GM12878 (cell line): ENCODE results near the gene RABEP2.

Experiments used
- ATF7 ChIP-seq: fragments of 450-650 bp; IDR thresholded peaks from 2 replicates; pipeline ENCODE4 v1.6.1; 2016; ENCODE audit warnings: low read depth, mild to moderate bottlenecking
- CHD2 ChIP-seq: IDR thresholded peaks from 2 replicates; pipeline ENCODE4 v1.6.1; 2011; ENCODE audit warnings: low read depth, low read length, improper control_type of control experiment, borderline replicate concordance
- CTCF ChIP-seq, 3 experiments: IDR thresholded peaks in 2 of 3; conservative IDR thresholded peaks in 1 of 3; 2 replicates each; pipeline ENCODE4 v1.5.1; 2011; ENCODE audit warnings: low read depth in 3 of 3, low read length in 3 of 3, mild to moderate bottlenecking in 3 of 3, control low read depth in 2 of 3, moderate library complexity in 2 of 3, inconsistent platforms in 1 of 3, mixed read lengths in 1 of 3; ENCODE audit not compliant: control insufficient read depth in 2 of 3, insufficient read depth in 1 of 3; ENCODE audit errors: extremely low read depth in 1 of 3
- EP300 ChIP-seq, 2 experiments: fragments of 150-350 bp in 1 of 2; IDR thresholded peaks; 2 replicates each; pipeline ENCODE4 v1.6.1; 2011 to 2012; ENCODE audit warnings: low read depth in 2 of 2, low read length in 2 of 2, borderline replicate concordance in 1 of 2, improper control_type of control experiment in 1 of 2, inconsistent platforms in 1 of 2; ENCODE audit not compliant: control insufficient read depth in 1 of 2
- HDAC2 ChIP-seq: fragments of 200-600 bp; sonication (generic); IDR thresholded peaks from 2 replicates; pipeline ENCODE4 v1.6.1; 2017
- HDAC6 ChIP-seq: fragments of 200-600 bp; sonication (generic); IDR thresholded peaks from one replicate; pipeline ENCODE4 v1.8.0; 2017; ENCODE audit warnings: antibody characterized with exemption; ENCODE audit not compliant: unreplicated experiment
- JUNB ChIP-seq: IDR thresholded peaks from 2 replicates; pipeline ENCODE4 v1.6.1; 2016; ENCODE audit warnings: antibody characterized with exemption, mild to moderate bottlenecking
- NR2C1 ChIP-seq: fragments of 450-650 bp; IDR thresholded peaks from 2 replicates; pipeline ENCODE4 v1.6.1; 2017; ENCODE audit warnings: antibody characterized with exemption, mild to moderate bottlenecking, moderate library complexity
- PAX8 ChIP-seq: fragments of 450-650 bp; IDR thresholded peaks from 2 replicates; pipeline ENCODE4 v1.6.1; 2017; ENCODE audit warnings: mild to moderate bottlenecking, moderate library complexity
- POLR2AphosphoS5 ChIP-seq: IDR thresholded peaks from 2 replicates; pipeline ENCODE4 v1.6.1; 2011; ENCODE audit warnings: mild to moderate bottlenecking, low read length, inconsistent platforms
- SUZ12 ChIP-seq: fragments of 200-600 bp; sonication (generic); IDR thresholded peaks from one replicate; pipeline ENCODE4 v1.6.1; 2018; ENCODE audit warnings: antibody characterized with exemption, mild to moderate bottlenecking; ENCODE audit not compliant: unreplicated experiment
- WRNIP1 ChIP-seq: IDR thresholded peaks from 2 replicates; pipeline ENCODE4 v1.6.1; 2011; ENCODE audit warnings: low read depth, low read length, improper control_type of control experiment, borderline replicate concordance
- TF ChIP-seq, protein P1 (sequence below): fragments of 450-650 bp; formaldehyde crosslinking; IDR thresholded peaks from 2 replicates; pipeline ENCODE4 v1.5.0; 2022; ENCODE audit warnings: mild to moderate bottlenecking, missing genetic modification characterization
- TF ChIP-seq, protein P2 (sequence below): IDR thresholded peaks from 2 replicates; pipeline ENCODE4 v1.6.1; 2011; ENCODE audit warnings: borderline replicate concordance, low read depth, mild to moderate bottlenecking, moderate library complexity, mixed read lengths, low read length; ENCODE audit not compliant: insufficient read depth; ENCODE audit errors: extremely low read length

DNA sequence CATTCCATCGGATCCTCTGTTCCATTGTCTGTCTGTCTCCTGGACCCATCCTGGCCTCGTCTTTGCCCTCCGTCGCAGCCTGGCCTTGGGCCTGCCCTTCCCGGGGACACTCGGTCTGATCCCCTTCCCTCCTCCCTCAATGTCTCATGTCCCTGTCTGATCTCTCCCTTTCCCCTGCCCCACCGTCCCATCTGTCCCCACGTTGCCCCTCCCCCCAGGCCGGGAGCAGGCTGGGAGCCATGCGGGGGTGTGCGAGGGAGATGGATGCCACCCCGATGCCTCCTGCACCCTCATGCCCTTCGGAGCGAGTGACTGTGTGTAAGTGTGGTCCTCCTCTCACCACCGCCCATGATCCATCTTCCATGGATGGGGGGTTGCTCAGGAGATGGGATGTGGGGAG lies 52.1 kb downstream of the RABEP2 start:
- TF ChIP-seq NR2C1 (no peak), PAX8 (no peak), EP300 (IDR thresholded peaks at IDR 0.05; ENCODE audit: borderline replicate concordance in 1 of 2, control insufficient read depth in 1 of 2, low read depth in 2 of 2, low read length in 2 of 2) (no peak), CTCF (IDR thresholded peaks at IDR 0.05 in 2 of 3, conservative IDR thresholded peaks at IDR 0.05 in 1 of 3; ENCODE audit: control insufficient read depth in 2 of 3, extremely low read depth in 1 of 3, insufficient read depth in 1 of 3, low read depth in 3 of 3, low read length in 3 of 3) (no peak), WRNIP1 (no peak), SUZ12 (no peak), POLR2AphosphoS5 (no peak), HDAC6 (no peak), HDAC2 (no peak), JUNB (no peak), CHD2 (no peak), ATF7 (no peak)
- TF ChIP-seq, protein P1, sequence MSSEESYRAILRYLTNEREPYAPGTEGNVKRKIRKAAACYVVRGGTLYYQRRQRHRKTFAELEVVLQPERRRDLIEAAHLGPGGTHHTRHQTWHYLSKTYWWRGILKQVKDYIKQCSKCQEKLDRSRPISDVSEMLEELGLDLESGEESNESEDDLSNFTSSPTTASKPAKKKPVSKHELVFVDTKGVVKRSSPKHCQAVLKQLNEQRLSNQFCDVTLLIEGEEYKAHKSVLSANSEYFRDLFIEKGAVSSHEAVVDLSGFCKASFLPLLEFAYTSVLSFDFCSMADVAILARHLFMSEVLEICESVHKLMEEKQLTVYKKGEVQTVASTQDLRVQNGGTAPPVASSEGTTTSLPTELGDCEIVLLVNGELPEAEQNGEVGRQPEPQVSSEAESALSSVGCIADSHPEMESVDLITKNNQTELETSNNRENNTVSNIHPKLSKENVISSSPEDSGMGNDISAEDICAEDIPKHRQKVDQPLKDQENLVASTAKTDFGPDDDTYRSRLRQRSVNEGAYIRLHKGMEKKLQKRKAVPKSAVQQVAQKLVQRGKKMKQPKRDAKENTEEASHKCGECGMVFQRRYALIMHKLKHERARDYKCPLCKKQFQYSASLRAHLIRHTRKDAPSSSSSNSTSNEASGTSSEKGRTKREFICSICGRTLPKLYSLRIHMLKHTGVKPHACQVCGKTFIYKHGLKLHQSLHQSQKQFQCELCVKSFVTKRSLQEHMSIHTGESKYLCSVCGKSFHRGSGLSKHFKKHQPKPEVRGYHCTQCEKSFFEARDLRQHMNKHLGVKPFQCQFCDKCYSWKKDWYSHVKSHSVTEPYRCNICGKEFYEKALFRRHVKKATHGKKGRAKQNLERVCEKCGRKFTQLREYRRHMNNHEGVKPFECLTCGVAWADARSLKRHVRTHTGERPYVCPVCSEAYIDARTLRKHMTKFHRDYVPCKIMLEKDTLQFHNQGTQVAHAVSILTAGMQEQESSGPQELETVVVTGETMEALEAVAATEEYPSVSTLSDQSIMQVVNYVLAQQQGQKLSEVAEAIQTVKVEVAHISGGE (CRISPR knock-in tag), result no peak
- TF ChIP-seq, protein P2, sequence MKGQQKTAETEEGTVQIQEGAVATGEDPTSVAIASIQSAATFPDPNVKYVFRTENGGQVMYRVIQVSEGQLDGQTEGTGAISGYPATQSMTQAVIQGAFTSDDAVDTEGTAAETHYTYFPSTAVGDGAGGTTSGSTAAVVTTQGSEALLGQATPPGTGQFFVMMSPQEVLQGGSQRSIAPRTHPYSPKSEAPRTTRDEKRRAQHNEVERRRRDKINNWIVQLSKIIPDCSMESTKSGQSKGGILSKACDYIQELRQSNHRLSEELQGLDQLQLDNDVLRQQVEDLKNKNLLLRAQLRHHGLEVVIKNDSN, result no peak
